RWPE1 (cell line): ENCODE measurements around the gene CALHM3.

Source experiments
- CTCF ChIA-PET: fragments of 350-600 bp; sonication (Branson Sonifier 250); formaldehyde crosslinking; extraction: SDS; loops from one replicate; lab custom pipeline; 2021; lab: Yijun Ruan, JAX
- POLR2A ChIA-PET: fragments of 400-600 bp; formaldehyde crosslinking; extraction: SDS; loops from one replicate; lab custom pipeline; 2020; ENCODE audit warnings: antibody characterized with exemption; ENCODE audit not compliant: low non-redundant PET; lab: Yijun Ruan, JAX
- DNase-seq: peaks from one replicate; pipeline ENCODE4 v3.0.0; 2012; ENCODE audit warnings: low spot score
- H3K27ac ChIP-seq: fragments of 450-650 bp; 2 replicates; pipeline ENCODE4 v1.5.1; 2017
- TF ChIP-seq, protein P1 (sequence below): fragments of 450-650 bp; conservative IDR thresholded peaks from 2 replicates; pipeline ENCODE4 v1.5.1; 2017; ENCODE audit warnings: low read depth, mild to moderate bottlenecking

CALHM3 gene

GRCh38 chr10:103455235-103455634 lies 23.8 kb downstream of the CALHM3 start:
- CTCF ChIA-PET = interaction anchor here (1.2 kb wide), 1 partner anchor 30 kb away, joined by 3 read pairs; no protein-coding TSS in a partner anchor
- H3K27ac ChIP-seq = no peak overlapping the region
- DNase-seq = no peak
- POLR2A ChIA-PET = no interaction called here
- TF ChIP-seq, protein P1, sequence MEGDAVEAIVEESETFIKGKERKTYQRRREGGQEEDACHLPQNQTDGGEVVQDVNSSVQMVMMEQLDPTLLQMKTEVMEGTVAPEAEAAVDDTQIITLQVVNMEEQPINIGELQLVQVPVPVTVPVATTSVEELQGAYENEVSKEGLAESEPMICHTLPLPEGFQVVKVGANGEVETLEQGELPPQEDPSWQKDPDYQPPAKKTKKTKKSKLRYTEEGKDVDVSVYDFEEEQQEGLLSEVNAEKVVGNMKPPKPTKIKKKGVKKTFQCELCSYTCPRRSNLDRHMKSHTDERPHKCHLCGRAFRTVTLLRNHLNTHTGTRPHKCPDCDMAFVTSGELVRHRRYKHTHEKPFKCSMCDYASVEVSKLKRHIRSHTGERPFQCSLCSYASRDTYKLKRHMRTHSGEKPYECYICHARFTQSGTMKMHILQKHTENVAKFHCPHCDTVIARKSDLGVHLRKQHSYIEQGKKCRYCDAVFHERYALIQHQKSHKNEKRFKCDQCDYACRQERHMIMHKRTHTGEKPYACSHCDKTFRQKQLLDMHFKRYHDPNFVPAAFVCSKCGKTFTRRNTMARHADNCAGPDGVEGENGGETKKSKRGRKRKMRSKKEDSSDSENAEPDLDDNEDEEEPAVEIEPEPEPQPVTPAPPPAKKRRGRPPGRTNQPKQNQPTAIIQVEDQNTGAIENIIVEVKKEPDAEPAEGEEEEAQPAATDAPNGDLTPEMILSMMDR = no peak

DNA sequence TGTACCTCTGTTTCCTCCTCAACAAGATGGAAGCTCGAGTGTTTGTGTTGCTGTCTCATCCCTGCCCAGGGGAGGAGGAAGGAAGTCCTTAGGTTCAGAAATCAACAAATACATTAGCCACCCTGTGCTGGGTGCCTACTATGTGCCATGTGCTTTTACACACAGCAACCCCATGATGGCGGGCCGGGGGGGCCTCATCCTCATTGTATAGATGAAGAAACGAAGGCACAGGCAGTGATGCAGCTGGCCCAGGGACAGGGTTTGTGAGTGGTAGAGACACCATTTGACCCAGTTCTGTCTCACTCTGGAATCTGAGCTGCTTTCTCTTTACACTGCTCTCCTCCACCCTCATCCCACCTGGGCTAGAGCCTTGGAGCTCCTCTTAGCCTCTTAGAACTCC lies 25.0 kb downstream of the CALHM3 start:
- POLR2A ChIA-PET = interaction anchor here (0.6 kb wide), 1 partner anchor 9 kb away, joined by 3 read pairs; no protein-coding TSS in a partner anchor
- CTCF ChIA-PET = interaction anchor here (1.8 kb wide), 1 partner anchor 31 kb away, joined by 6 read pairs; no protein-coding TSS in a partner anchor
- TF ChIP-seq, protein P1 = no peak
- no peak overlapping the region for H3K27ac ChIP-seq
- no peak for DNase-seq

DNA sequence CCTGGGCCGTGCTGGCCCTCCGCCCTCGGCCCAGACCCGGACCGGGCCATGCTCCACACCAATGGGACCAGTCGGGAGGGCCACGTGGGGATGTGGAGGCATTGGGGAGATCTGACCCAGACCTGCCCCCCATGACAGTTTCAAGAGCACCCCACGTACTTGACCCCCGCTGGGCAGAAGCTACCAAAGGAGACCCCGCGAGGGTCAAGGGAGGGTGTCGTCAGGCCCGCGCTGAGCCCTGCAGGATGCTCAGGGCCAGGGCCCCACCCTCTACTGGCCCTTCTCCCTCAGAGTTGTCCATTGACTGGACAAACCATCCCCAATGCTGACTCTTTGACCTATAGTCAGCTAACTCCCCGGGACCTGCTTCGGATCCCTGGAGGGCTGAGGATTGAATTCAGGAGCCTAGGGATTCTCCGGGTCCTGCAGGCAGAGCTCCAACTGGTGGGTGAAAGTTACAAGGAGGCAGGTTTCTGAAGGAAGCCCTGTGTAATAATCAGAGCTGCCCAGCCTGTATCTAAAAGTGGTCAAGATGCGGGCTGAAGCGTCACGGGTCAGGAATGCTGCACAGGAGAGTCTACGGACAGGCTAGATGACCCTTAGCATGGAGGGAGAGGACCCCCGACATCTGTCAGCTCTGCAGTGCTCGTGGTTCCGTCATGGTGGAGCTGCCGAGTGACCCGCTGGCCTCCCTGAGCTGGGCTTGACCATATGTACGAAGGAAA lies 26.4 kb downstream of the CALHM3 start:
- DNase-seq = no peak
- TF ChIP-seq, protein P1 = no peak
- H3K27ac ChIP-seq = peak overlapping the region; percentile 69
- ChIA-PET CTCF (interaction anchor here (0.6 to 1.8 kb wide), 2 partner anchors 32 to 560 kb away, joined by 4 to 6 read pairs; no protein-coding TSS in a partner anchor), POLR2A (no interaction called here)

DNA sequence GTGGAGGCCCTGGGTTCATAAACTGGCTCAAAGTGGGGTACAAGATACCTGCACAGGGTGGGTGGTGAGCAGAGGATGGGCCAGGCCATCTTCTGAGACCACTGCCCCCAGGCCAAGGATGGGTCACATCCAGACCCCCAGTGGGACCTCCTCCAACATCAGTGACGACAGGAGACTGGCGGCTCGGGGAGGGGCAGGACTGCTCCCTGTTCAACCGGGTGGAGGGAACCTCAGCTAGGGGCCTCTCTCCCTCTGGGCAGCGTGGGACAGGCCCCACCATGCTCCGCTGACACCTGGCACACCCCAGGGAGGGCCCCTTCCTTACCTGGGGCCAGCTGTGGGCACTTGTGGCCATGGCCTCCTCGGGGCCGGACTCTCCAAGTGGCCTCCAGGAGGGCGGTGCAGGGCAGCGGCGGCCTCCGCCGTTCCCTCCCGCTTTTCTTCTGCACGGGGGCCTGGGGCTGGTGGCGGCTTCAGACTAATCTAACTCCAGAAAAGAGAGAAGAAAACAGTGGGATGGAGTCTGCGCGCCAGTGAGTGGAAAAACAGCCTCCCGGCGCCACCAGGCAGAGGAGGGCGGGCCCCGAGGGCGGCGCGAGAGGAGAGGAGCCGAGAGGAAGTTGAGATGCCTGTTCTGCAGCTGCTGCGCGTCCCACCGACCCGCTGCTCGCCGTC lies 27.1 kb downstream of the CALHM3 start, which contains the start of gene CALHM2:
Gene CALHM2, minus strand, starts transcription at position 540 of the 675 bp plus-strand sequence. CDS start 2,429 bp downstream, outside the sequence.
- CTCF ChIA-PET = interaction anchor here (0.6 to 1.8 kb wide), 3 partner anchors 33 to 604 kb away, joined by 3 to 6 read pairs (median 5); no protein-coding TSS in a partner anchor

DNA sequence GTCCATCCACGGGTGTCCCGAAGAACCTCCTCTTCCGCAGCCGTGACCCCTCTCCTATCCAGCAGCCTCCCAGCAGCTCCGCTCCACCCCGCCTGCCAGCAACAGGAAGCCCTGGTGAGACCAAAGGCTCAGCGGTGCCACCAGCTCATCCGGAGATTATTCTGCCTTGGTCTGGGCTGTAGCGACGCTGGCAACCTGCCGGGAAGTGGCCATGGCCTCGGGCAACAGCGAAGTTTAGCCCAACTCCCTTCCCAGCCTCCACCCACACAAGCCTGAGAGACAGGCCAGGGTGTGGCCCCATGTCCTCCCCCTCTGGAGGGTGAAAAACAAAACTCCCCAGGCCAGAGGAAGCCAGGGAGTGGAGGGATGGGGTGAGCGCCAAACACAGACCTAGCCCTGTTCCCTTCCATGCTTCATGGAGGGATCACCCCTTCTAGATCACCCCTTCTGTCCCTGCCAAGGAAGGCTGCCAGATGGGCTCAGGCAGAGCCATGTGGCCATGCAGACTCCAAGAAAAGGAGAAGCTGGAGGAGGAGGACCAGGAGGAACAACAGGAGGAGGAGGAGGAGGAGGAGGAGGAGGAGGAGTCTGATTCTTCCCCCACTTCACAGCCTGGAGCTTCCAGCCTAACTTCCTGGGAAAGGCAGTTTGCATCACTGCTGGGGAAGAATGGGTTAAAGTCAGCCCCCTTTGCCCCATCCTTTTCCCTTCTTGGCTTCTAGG lies 27.8 kb downstream of the CALHM3 start:
- CTCF ChIA-PET = interaction anchor here (0.6 to 0.8 kb wide), 2 partner anchors 92 to 604 kb away, joined by 3 to 5 read pairs; no protein-coding TSS in a partner anchor
- POLR2A ChIA-PET = no interaction called here
- peak overlapping the region; percentile 69 for H3K27ac ChIP-seq
- peak; percentile 78 for DNase-seq
- TF ChIP-seq, protein P1 = no peak

More for the DNA sequence above, 27.1 kb downstream of the CALHM3 start, which contains the start of gene CALHM2:
- H3K27ac ChIP-seq = peak within 1 kb of the TSS; percentile 69
- POLR2A ChIA-PET = no interaction called here
- DNase-seq = no peak
- TF ChIP-seq, protein P1 = no peak
